ENCODE measurements around the gene TXK.

TXK gene

DNA sequence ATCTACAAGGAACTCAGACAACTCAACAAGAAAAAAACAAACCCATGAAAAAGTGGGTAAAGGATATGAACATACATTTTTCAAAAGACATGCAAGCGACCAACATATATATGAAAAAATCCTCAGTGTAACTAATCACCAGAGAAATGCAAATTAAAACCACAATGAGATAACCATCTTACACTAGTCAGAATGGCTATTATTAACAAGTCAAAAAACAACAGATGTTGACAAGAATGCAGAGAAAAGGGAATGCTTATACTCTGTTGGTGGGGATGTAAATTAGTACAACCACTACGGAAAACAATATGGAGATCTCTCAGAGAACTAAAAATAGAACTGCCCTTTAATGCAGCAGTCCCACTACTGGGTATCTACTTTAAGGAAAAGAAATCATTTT, 105.4 kb downstream of the TXK start:
- TF ChIP-seq, protein P1, sequence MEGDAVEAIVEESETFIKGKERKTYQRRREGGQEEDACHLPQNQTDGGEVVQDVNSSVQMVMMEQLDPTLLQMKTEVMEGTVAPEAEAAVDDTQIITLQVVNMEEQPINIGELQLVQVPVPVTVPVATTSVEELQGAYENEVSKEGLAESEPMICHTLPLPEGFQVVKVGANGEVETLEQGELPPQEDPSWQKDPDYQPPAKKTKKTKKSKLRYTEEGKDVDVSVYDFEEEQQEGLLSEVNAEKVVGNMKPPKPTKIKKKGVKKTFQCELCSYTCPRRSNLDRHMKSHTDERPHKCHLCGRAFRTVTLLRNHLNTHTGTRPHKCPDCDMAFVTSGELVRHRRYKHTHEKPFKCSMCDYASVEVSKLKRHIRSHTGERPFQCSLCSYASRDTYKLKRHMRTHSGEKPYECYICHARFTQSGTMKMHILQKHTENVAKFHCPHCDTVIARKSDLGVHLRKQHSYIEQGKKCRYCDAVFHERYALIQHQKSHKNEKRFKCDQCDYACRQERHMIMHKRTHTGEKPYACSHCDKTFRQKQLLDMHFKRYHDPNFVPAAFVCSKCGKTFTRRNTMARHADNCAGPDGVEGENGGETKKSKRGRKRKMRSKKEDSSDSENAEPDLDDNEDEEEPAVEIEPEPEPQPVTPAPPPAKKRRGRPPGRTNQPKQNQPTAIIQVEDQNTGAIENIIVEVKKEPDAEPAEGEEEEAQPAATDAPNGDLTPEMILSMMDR (conservative IDR thresholded peaks at IDR 0.05; ENCODE audit: low read length), result no peak
- H3K4me3 ChIP-seq (ENCODE audit: low read length), result no peak overlapping the region

GRCh38 chr4:48027653-48028052, 106.4 kb downstream of the TXK start:
- DNase-seq (ENCODE audit: low read depth), result no peak
- TF ChIP-seq, protein P1 (conservative IDR thresholded peaks at IDR 0.05; ENCODE audit: low read length), result no peak
- H3K4me3 ChIP-seq (ENCODE audit: low read length), result no peak overlapping the region

More for the DNA sequence above, 105.4 kb downstream of the TXK start:
- DNase-seq (ENCODE audit: low read depth), result no peak

DNA sequence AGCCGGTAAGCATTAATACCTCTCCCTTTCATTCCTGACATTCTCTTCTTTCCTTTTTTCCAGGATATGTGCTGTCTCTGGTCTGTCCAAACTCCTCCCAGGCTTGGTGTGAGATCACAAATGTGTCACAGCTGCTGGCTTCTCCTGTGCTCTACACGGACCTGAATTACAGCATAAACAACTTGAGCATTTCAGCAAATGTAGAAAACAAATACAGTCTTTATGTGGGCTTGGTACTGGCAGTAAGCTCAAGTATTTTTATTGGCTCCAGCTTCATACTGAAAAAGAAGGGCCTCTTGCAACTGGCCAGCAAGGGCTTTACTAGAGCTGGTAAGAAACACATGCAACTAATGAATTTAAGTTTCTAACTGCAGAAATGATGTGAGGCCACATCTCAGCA, 109.0 kb downstream of the TXK start:
- H3K4me3 ChIP-seq (ENCODE audit: low read length), result no peak overlapping the region
- DNase-seq (ENCODE audit: low read depth), result no peak
- TF ChIP-seq, protein P1 (conservative IDR thresholded peaks at IDR 0.05; ENCODE audit: low read length), result no peak

DNA sequence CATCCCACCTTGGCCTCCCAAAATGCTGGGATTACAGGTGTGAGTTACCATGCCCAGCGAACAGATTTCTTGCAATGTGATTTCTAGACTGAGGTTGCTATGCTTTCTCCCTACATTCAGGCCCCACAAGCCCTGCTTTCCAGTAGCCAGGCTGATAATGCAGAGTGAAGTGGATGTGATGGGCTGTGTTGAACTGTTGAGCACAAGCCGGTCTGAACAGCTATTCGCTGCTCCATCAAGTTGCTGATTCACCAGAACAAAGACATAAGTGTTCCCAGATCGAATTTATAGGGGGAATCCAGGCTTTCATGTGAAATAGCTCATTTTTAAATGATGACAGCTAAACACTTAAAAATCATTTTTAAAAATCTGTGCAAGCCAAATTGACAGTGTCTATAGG, 109.5 kb downstream of the TXK start:
- DNase-seq (ENCODE audit: low read depth), result no peak
- TF ChIP-seq, protein P1 (conservative IDR thresholded peaks at IDR 0.05; ENCODE audit: low read length), result no peak
- H3K4me3 ChIP-seq (ENCODE audit: low read length), result no peak overlapping the region

DNA sequence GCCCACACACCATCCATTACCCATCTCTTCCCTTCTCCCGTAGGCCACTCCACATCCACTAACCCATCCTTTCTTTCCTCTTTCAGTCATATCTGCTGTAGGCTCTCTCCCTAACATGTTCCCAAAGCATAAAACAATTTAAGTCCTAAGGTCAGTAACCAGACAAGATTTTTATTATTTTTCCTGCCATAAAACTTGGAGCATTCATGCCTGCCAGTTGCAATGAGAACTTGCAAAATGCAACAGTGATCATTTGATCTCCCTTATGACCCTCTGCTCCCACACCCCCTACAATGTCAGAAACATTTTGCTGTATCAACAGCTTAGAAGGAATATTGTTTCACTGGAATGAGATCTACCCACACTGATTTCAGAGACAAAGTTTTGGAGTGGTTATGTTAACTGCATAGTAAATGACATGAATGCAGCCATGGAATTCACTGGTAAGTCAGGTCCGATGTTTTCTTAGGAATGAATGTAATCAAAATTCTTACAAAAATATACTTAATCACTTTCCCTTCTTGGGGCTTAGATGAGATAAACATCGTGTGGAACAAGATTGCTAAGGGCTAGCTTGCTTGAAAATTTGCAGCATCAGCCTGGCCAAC, 111.8 kb downstream of the TXK start:
- no peak for DNase-seq (ENCODE audit: low read depth)
- no peak overlapping the region for H3K4me3 ChIP-seq (ENCODE audit: low read length)
- TF ChIP-seq, protein P1 (conservative IDR thresholded peaks at IDR 0.05; ENCODE audit: low read length), result no peak

GRCh38 chr4:48021100-48021499, 113.0 kb downstream of the TXK start:
- no peak overlapping the region for H3K4me3 ChIP-seq (ENCODE audit: low read length)
- no peak for DNase-seq (ENCODE audit: low read depth)
- TF ChIP-seq, protein P1 (conservative IDR thresholded peaks at IDR 0.05; ENCODE audit: low read length), result no peak

DNA sequence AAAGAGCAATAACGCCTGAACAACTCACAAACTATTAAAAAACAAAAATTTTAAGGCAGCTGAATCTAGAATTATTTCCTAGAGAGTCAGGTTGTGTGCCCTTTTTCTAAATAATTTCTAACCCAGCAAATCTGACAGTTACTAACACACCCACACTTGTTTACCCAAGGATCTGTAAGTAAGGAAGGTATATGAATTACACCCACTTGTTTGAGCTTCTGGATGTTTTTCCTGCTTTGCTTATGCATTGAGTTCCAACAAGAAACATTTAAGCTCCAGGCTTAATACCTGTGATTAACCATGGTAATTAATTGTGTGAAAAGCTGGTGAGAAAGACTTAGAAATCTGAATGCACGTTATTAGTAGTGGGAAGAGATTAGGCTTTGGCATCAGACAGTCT, 115.9 kb downstream of the TXK start:
- DNase-seq (ENCODE audit: low read depth), result no peak
- TF ChIP-seq, protein P1 (conservative IDR thresholded peaks at IDR 0.05; ENCODE audit: low read length), result no peak
- no peak overlapping the region for H3K4me3 ChIP-seq (ENCODE audit: low read length)
